ENCODE measurements around the gene CALHM5.
A peak's percentile ranks its signal among the peaks of the same experiment; 100 is the strongest.

Gene CALHM5

DNA sequence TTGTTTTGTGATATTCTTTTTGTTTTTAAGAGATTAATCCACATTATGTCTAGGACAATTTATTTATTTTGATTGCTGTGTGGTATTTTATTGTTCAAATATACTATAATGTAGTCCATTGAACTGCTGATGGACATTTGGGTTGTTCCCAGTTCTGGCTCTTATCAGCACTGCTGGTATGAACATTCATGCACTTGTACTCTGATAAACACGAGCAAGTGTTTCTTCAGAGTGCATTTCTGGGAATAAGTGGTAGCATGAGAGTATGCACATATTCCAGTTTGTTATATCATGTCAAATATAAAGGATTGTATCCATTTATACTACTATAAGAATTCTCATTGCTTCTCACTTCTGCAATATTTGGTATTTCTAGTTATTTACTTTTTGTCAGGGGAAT is 43.1 kb upstream of the CALHM5 start:
- Histone ChIP-seq H3K9me2 (replicated peaks; ENCODE audit: low read depth, low read length) (no peaks in the 10 kb centered on the region), H3K9me3 (ENCODE audit: insufficient read depth, low read depth, low read length) (no peaks in the 10 kb centered on the region), H2AFZ (ENCODE audit: low read length) (no peak overlapping the region), H3K36me3 (ENCODE audit: insufficient read depth, low read length) (no peaks in the 10 kb centered on the region), H3K79me2 (ENCODE audit: insufficient read depth, low read length) (0 out of 2 replicates have a peak, but pooled peaks cover under 1% of the 10 kb centered on the region), H3K4me2 (ENCODE audit: low read depth, low read length, poor library complexity, severe bottlenecking) (no peak overlapping the region), H3K4me3 (ENCODE audit: low read length, poor library complexity, severe bottlenecking) (no peak overlapping the region), H3K9ac (ENCODE audit: low read depth, low read length, poor library complexity, severe bottlenecking) (no peak overlapping the region), H4K20me1 (ENCODE audit: insufficient read depth, low read length, poor library complexity, severe bottlenecking) (no peaks in the 10 kb centered on the region), H3F3A (ENCODE audit: low read depth) (no peaks in the 10 kb centered on the region), H3K4me1 (ENCODE audit: insufficient read depth, low read length, poor library complexity, severe bottlenecking) (peaks cover 17% of the 10 kb centered on the region), H3K27me3 (ENCODE audit: insufficient read depth, low read length, poor library complexity, severe bottlenecking) (no peaks in the 10 kb centered on the region)
- no peak for TF ChIP-seq EZH2phosphoT487 (IDR thresholded peaks at IDR 0.05; ENCODE audit: borderline replicate concordance)
- TF ChIP-seq, protein P1, sequence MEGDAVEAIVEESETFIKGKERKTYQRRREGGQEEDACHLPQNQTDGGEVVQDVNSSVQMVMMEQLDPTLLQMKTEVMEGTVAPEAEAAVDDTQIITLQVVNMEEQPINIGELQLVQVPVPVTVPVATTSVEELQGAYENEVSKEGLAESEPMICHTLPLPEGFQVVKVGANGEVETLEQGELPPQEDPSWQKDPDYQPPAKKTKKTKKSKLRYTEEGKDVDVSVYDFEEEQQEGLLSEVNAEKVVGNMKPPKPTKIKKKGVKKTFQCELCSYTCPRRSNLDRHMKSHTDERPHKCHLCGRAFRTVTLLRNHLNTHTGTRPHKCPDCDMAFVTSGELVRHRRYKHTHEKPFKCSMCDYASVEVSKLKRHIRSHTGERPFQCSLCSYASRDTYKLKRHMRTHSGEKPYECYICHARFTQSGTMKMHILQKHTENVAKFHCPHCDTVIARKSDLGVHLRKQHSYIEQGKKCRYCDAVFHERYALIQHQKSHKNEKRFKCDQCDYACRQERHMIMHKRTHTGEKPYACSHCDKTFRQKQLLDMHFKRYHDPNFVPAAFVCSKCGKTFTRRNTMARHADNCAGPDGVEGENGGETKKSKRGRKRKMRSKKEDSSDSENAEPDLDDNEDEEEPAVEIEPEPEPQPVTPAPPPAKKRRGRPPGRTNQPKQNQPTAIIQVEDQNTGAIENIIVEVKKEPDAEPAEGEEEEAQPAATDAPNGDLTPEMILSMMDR (conservative IDR thresholded peaks at IDR 0.05; ENCODE audit: low read length) = no peak

DNA sequence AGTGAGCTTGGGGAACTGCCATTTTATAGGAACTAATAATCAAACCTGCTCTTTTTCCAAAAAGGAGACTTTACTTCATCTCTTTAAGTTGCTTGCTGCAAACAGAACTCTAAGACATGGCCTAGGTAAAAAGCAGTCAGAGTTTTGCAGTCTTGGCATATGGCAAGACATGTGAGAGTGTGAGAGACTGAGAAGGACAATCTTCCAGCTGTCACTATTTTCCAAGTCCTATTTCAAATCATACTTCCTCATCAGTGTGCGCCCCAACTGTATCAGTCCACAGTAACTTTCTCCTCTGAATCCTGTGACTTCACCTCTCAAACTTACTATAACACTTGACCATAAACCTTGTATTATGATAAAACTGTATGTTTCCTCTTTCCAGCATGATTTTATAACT is 39.9 kb upstream of the CALHM5 start:
- H3K79me2 ChIP-seq (ENCODE audit: insufficient read depth, low read length) = no peaks in the 10 kb centered on the region
- H3K9me2 ChIP-seq (replicated peaks; ENCODE audit: low read depth, low read length) = no peaks in the 10 kb centered on the region
- peak overlapping the region; percentile 24; the same call in 1 of the 2 replicates for H2AFZ ChIP-seq (ENCODE audit: low read length)
- H3F3A ChIP-seq (ENCODE audit: low read depth) = no peaks in the 10 kb centered on the region
- H3K4me3 ChIP-seq (ENCODE audit: low read length, poor library complexity, severe bottlenecking) = no peak overlapping the region
- no peak for TF ChIP-seq EZH2phosphoT487 (IDR thresholded peaks at IDR 0.05; ENCODE audit: borderline replicate concordance)
- TF ChIP-seq, protein P1 (conservative IDR thresholded peaks at IDR 0.05; ENCODE audit: low read length) = no peak
- no peaks in the 10 kb centered on the region for H4K20me1 ChIP-seq (ENCODE audit: insufficient read depth, low read length, poor library complexity, severe bottlenecking)
- H3K36me3 ChIP-seq (ENCODE audit: insufficient read depth, low read length) = no peaks in the 10 kb centered on the region
- H3K4me2 ChIP-seq (ENCODE audit: low read depth, low read length, poor library complexity, severe bottlenecking) = no peak overlapping the region
- H3K9me3 ChIP-seq (ENCODE audit: insufficient read depth, low read depth, low read length) = no peaks in the 10 kb centered on the region
- H3K9ac ChIP-seq (ENCODE audit: low read depth, low read length, poor library complexity, severe bottlenecking) = no peak overlapping the region
- peaks cover 26% of the 10 kb centered on the region for H3K4me1 ChIP-seq (ENCODE audit: insufficient read depth, low read length, poor library complexity, severe bottlenecking)
- no peaks in the 10 kb centered on the region for H3K27me3 ChIP-seq (ENCODE audit: insufficient read depth, low read length, poor library complexity, severe bottlenecking)

DNA sequence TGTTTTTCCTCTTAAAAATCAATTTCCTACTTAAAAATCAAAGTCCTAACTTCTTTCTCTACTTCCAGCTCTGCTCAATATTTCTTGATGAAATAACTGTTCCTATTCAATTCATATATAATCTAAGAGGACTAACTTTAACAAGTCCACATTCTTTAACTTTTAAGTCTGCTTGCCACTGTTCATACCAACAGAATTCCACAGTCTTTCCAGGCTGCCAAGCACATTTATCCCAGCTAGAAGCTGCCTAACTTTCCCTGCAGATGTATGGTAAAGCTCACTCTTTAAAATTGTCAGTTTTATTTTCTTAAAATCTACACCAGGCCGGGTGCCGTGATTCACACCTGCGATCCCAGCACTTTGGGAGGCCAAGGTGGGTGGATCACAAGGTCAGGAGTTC is 38.7 kb upstream of the CALHM5 start:
- TF ChIP-seq, protein P1 (conservative IDR thresholded peaks at IDR 0.05; ENCODE audit: low read length) = no peak
- no peak for TF ChIP-seq EZH2phosphoT487 (IDR thresholded peaks at IDR 0.05; ENCODE audit: borderline replicate concordance)
- H3K36me3 ChIP-seq (ENCODE audit: insufficient read depth, low read length) = no peaks in the 10 kb centered on the region
- no peaks in the 10 kb centered on the region for H4K20me1 ChIP-seq (ENCODE audit: insufficient read depth, low read length, poor library complexity, severe bottlenecking)
- H3K9me3 ChIP-seq (ENCODE audit: insufficient read depth, low read depth, low read length) = no peaks in the 10 kb centered on the region
- H3F3A ChIP-seq (ENCODE audit: low read depth) = no peaks in the 10 kb centered on the region
- H2AFZ ChIP-seq (ENCODE audit: low read length) = no peak overlapping the region
- peaks cover 29% of the 10 kb centered on the region for H3K4me1 ChIP-seq (ENCODE audit: insufficient read depth, low read length, poor library complexity, severe bottlenecking)
- no peaks in the 10 kb centered on the region for H3K27me3 ChIP-seq (ENCODE audit: insufficient read depth, low read length, poor library complexity, severe bottlenecking)
- no peak overlapping the region for H3K4me3 ChIP-seq (ENCODE audit: low read length, poor library complexity, severe bottlenecking)
- no peak overlapping the region for H3K9ac ChIP-seq (ENCODE audit: low read depth, low read length, poor library complexity, severe bottlenecking)
- no peak overlapping the region for H3K4me2 ChIP-seq (ENCODE audit: low read depth, low read length, poor library complexity, severe bottlenecking)
- no peaks in the 10 kb centered on the region for H3K9me2 ChIP-seq (replicated peaks; ENCODE audit: low read depth, low read length)
- H3K79me2 ChIP-seq (ENCODE audit: insufficient read depth, low read length) = no peaks in the 10 kb centered on the region
